Hematopoietic multipotent progenitor cell (in vitro differentiated cells): ENCODE measurements around the gene RNF168. TPM values are rescaled to one million over a fixed set of nuclear protein-coding genes. Genes with fewer than 3 reads are reported as not detected.
"Not testable (repeated sequence)": the region's sequence is repeated elsewhere in the genome, so short reads cannot be mapped to it uniquely, and the experiment has no call there.

Source experiments
- DNase-seq, 3 donors: peaks; one replicate each; pipeline ENCODE4 v3.0.0-alpha.2; 2011 to 2015; ENCODE audit warnings: low read depth in 2 of 3, low spot score in 2 of 3
- total RNA-seq: library from RNA; depleted of rRNA; stranded (reverse); fragments of >200 nt; gene quantifications from one replicate; pipeline ENCODE4 v1.2.3, GENCODE V29; 2012

The RNF168 gene
- total RNA-seq, 1 donor = 27.2 TPM

- no peak for DNase-seq
These were observed 31.3 kb downstream of the RNF168 start for GRCh38 chr3:196472286-196472685.

GRCh38 chr3:196471551-196471950 lies 32.0 kb downstream of the RNF168 start:
- DNase-seq = no peak

- DNase-seq = not testable (repeated sequence)
These were observed 33.4 kb downstream of the RNF168 start for GRCh38 chr3:196470182-196470581.

- DNase-seq = no peak
These were observed 39.8 kb downstream of the RNF168 start for GRCh38 chr3:196463804-196464203.

GRCh38 chr3:196463478-196463756 lies 40.2 kb downstream of the RNF168 start:
- DNase-seq = no peak

DNA sequence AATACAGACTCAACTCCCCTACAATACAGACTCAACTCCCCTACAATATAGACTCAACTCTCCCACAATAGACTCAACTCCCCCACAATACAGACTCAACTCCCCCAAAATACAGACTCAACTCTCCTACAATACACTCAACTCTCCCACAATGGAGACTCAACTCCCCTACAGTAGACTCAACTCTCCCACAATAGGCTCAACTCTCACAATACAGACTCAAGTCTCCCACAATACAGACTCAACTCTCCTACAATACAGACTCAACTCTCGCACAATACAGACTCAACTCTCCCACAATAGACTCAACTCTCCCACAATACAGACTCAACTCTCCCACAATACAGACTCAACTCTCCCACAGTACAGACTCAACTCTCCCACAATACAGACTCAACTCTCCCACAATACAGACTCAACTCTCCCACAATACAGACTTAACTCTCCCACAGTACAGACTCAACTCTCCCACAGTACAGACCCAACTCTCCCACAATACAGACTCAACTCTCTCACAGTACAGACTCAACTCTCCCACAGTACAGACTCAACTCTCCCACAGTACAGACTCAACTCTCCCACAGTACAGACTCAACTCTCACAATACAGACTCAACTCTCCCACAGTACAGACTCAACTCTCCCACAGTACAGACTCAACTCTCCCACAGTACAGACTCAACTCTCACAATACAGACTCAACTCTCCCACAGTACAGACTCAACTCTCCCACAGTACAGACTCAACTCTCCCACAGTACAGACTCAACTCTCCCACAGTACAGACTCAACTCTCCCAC lies 40.7 kb downstream of the RNF168 start:
- DNase-seq = not testable (repeated sequence)

DNA sequence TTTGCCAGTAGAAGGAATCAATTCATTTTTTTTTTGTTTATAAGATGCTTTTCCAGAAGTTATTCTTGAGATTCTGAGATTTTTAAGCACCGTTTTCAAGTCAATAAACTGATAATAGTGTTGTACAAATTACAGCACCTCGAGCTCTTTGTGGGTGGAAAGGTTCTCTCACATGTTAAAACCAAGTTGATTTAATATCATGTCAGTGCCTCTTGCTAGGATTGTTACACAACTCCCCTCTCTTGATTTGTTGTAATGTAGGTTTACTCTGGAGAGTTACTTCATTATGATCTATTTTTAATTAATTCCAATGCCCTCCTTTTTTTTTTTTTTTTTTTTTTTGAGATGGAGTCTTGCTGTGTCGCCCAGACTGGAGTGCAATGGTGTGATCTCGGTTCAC lies 45.5 kb downstream of the RNF168 start:
- no peak for DNase-seq

GRCh38 chr3:196457470-196457869 lies 46.1 kb downstream of the RNF168 start:
- DNase-seq = peak in 2 of 3 donors; percentile 31 to 73

DNA sequence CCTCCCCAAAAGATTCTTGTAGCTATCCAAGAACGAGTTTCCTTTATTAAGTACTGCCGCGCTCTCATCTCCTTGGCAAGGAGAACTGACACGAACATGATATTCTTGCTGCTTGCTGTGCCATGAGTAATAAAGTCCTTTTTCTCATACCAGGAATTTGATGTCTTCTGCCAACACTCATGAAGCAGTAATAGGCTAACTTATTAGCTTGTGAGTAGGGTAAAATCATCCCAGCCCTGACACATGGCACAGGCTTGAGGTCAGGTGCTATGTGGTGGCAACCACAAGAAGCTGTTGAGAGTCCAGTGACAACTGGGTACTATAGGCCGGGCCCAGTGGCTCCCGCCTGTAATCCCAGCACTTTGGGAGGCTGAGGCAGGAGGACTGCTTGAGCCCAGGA lies 48.6 kb downstream of the RNF168 start:
- DNase-seq = no peak

- not testable (repeated sequence) for DNase-seq
These were observed 58.2 kb downstream of the RNF168 start for GRCh38 chr3:196445391-196445790.

- no peak for DNase-seq
These were observed 59.1 kb downstream of the RNF168 start for GRCh38 chr3:196444500-196444894.

GRCh38 chr3:196440696-196441095 lies 62.9 kb downstream of the RNF168 start:
- no peak for DNase-seq

GRCh38 chr3:196440041-196440537 lies 63.5 kb downstream of the RNF168 start:
- no peak for DNase-seq

DNA sequence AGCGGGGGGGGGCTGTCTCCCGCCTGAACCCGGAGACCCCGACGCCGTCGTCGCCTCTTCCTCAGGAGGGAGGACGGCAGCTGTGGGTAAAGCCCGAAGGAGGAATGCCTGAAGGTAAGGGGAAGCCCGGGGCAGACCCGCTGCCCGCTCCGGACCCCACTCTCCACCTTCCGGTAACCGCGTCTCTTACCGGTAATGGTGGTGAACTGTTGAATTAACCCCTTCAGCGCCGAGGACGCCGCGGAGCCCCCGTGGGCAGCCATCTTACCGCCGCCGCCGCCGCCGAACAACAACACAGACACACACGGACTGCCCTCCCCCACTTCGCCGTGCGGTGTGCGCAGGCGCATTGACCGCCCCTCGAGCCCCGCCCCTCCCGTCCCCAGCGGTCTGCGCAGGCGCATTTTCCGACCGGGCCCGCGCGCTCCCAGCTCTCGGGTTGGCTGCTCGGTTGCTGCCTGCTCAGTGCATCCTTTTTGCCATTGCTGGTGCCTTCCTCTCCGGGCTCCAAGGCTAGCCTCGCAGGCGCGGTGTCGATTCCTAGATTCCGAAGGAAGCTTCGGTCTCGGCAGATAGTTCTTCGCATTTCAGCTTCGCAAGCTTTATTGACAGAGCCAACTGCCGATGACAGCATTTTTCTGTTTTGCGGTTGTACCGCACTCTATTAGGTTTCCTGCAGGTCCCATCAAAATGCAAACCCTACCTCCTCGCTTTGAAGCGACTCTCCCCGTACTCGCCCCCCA lies 71.3 kb downstream of the RNF168 start, which contains the start of gene UBXN7:
Gene UBXN7, minus strand, starts transcription at position 291 of the 743 bp plus-strand sequence. Its CDS starts 28 bp downstream, at position 263.
- peak; percentile 93 to 99 (median 97) for DNase-seq

DNA sequence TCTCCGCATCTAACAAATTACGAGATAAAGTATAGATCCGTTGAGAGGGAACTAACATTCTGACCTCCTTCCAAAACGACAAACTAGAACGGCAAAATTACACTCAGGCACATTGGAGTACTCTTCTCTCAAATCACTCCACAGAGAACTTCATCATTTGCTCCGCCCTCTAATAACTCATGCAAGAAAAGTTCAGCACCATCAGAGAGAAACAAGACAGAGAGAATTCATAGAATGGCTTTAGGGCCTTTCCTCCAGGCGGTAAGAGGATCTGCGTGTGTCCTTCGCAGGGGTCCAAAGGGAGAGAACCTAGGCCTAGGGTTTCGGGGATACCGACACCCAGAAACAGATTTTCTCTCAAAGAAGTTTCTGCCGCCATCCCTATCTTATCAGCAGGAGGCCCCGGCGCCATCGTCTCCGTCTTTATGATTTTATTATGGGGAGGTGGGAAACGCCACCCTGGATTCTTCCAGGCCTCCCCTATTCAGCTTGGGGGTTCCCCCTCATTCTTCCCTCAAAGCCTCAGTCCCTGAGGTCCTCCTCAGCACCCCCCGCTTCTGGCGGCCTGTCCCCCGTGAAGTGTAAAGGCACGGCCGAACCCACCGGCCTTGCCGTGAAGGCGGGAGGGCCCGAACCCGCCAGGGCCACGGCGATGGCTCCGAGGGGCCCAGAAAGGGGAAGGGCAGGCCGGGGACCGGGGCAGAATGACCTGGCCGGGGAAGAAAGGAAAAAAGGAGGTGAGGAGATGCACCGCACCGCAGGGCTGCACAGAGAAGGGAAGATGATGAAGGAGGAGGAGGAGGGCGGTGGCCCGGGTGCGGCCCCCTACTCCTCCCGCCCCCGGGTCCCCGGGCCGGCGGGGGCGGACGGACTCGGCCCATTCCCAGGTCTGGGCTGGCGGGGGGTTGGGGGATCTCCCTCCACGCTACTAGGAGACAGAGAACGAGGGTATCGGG lies 72.1 kb downstream of the RNF168 start:
- peak; percentile 3 to 60 (median 39) for DNase-seq

DNA sequence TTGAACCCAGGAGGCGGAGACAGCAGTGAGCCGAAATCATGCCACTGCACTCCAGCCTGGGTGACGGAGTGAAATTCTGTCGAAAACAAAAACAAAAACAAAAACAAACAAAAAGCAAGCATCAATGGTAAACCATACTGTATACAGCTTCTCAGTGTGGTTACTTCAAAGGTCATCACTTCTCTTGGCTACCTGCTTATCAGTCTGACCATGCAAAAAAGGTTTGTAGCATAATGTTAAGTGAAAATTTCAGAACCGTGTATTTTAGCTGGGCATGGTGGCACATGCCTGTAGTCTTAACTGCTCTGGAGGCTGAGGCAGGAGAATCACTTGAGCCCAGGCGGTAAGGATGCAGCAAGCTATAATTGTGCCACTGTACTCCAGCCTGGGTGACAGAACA lies 75.5 kb downstream of the RNF168 start:
- no peak for DNase-seq

DNA sequence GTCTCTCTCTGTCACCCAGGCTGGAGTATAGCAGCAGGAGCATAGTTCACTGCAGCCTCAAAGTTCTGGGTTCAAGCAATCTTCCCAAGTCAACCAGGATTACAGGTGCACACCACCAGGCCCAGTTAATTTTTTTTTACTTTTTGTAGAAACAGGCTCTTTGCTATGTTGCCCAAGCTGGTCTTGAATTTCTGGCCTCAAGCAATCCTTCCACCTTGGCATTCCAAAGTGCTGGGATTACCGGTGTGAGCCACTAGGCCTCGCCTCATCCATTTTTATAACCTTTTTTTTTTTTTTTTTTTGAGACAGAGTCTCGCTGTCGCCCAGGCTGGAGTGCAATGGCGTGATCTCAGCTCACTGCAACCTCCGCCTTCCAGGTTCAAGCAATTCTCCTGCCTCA lies 79.1 kb downstream of the RNF168 start:
- not testable (repeated sequence) for DNase-seq

DNA sequence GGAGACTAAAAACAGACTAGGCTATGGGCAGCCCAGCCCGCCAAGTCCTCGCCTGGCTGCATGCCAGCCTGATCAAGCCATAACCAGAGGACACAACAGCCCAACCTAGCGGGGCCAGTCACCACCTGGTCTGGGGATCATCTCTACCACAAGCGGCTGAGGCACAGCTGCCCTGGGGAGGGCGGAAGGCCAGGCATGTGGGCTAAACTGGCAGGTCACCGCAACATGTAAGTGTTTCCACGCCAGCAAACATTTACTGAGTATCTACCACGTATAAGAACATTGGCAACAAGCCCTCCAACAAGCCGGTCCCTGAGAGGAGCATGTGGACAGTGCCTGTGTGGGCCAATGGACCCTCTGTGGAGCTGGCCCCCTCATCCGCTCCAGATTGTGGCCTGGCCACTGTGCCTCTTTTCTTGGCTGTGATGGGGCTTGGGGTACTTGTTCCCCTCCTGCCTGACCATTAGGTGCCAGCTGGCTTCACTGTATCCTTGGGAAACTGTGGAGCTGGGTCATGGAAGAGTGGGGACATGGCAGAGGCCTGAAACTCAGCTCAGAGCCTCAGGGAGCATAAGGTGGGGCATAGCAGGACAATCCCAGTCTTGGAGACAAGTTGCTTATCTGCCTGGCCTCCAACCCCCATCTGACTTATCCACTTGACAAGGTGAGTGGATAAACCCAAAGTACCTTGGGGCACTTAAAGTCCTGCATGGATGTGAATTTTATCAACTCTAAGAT lies 80.4 kb downstream of the RNF168 start:
- DNase-seq = peak in 2 of 3 donors; percentile 10 to 51

GRCh38 chr3:196421668-196422067 lies 81.9 kb downstream of the RNF168 start:
- not testable (repeated sequence) for DNase-seq

- DNase-seq = no peak
These were observed 84.2 kb downstream of the RNF168 start for GRCh38 chr3:196419386-196419785.
